Measurements from ENCODE around the gene PIH1D1.

The PIH1D1 gene

GRCh38 chr19:49455773-49456172 is 4.2 kb upstream of the PIH1D1 start:
- no peak for TF ChIP-seq CTCF (IDR thresholded peaks at IDR 0.05; ENCODE audit: low read length, missing control alignments)
- peak; percentile 53 for DNase-seq (ENCODE audit: low read depth)
- H3K4me3 ChIP-seq (replicated peaks; ENCODE audit: low read depth, low read length), result no peak overlapping the region

DNA sequence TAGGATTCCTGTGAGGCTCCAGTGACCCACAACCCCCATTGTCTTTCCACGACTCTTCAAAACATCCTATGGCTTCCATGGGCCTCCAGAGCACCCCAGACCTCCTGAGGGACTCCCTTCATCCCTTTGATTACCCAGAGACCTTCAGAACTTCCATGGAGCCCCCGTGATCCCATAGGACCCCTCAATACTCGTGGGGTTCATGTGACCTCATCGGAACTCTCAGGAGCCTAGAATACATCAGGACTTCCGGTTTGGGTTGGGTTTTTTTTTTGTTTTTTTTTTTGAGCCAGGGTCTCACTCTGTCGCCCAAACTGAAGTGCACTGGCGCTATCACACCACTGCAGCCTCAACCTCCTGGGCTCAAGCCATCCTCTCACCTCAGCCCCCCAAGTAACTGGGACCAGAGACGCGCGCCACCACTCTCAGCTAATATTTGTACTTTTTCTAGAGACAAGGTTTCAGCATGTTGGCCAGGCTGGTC is 2.2 kb upstream of the PIH1D1 start:
- H3K4me3 ChIP-seq (replicated peaks; ENCODE audit: low read depth, low read length), result peak overlapping the region; percentile 83
- no peak for TF ChIP-seq CTCF (IDR thresholded peaks at IDR 0.05; ENCODE audit: low read length, missing control alignments)
- DNase-seq (ENCODE audit: low read depth), result no peak

- peak within 1 kb of the TSS; percentile 96 for H3K4me3 ChIP-seq (replicated peaks; ENCODE audit: low read depth, low read length)
- peak; percentile 98 for DNase-seq (ENCODE audit: low read depth)
- TF ChIP-seq CTCF (IDR thresholded peaks at IDR 0.05; ENCODE audit: low read length, missing control alignments), result no peak
Observed at GRCh38 chr19:49453013-49453756, 1.6 kb upstream of the PIH1D1 start, which contains the start of gene ALDH16A1. TSS of gene ALDH16A1 (plus strand) at chr19:49453225. CDS start at chr19:49453332, 107 bp downstream.

DNA sequence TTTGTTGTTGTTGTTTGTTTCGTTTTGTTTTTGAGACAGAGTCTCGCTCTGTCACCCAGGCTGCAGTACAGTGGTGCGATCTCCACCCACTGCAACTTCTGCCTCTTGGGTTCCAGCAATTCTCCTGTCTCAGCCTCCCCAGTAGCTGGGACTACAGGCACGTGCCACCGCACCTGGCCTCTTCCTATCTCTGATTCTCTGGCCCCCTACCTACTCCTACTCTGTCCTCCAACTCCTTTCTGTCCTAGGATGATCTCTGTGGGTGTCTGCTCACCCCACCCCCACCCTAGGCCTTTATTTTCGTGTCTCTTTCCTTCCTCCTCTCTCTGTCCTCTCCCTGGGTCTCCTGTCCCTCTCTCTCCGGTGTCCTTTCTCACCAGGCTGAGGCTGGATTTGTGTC is 1.2 kb downstream of the PIH1D1 start:
- peak overlapping the region; percentile 96 for H3K4me3 ChIP-seq (replicated peaks; ENCODE audit: low read depth, low read length)
- TF ChIP-seq CTCF (IDR thresholded peaks at IDR 0.05; ENCODE audit: low read length, missing control alignments), result no peak
- no peak for DNase-seq (ENCODE audit: low read depth)

DNA sequence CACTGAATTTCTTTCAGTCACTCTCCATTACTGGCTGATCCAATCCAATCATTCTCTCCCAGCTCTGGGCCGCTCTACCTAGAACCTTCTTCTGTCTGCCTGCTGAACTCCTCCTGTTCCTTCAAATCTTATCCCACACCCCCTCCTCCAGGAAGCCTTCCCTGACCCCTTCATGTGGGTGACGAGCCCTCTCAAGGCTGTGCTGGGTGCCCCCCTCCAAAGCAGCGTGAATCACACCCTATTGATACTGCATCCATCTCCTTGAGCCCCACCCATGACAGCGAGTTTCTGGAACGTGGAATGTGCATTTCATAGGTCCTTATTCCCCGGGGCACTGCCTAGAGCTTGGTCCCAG is 3.2 kb downstream of the PIH1D1 start:
- DNase-seq (ENCODE audit: low read depth), result no peak
- no peak overlapping the region for H3K4me3 ChIP-seq (replicated peaks; ENCODE audit: low read depth, low read length)
- TF ChIP-seq CTCF (IDR thresholded peaks at IDR 0.05; ENCODE audit: low read length, missing control alignments), result no peak

DNA sequence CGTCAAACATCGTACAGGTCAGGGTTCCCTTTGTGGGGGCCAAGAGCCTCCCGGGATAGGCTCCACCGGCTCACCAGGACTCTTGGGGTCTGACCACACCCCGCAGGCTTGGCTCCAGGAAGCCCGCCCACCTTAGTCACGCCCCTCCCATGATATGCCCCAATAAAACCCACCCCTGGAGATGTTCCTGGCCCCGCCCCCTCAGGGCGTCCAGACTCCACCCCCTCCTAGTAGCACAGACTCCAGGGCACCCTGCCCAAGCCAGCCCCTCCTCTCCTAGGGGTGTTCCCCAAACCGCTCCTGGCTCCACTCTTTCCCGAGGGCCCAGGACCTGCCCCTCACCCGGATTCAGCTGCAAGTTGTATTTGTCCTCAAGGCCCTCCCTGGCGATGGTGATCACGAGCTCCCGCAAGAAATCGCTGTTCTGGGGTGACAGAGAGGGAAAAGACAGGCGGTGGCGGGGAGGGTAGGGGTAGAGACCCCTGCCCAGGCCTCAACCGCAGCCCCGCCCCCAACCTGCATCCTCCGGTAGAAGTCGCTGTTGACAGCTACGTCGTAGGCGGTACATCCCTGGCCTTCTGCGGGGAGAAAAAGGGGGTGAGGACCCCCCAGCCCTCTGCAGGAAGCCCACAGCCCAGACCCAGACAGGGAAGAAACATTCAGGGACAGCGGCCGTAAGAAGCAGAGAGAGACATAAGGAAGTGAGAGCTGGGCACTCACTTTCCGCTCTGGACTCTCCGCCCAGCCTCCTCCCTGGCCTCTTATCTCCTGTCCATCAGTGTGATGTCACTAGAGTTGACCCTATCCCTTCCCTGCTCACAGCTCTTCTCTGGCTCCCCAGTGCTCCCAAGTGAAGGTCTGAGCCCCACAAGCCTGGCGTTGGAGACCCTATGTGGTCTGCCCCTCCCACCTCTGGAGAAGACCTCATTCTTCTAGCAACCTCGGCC is 3.9 kb downstream of the PIH1D1 start:
- peak; percentile 21 for DNase-seq (ENCODE audit: low read depth)
- TF ChIP-seq CTCF (IDR thresholded peaks at IDR 0.05; ENCODE audit: low read length, missing control alignments), result no peak
- no peak overlapping the region for H3K4me3 ChIP-seq (replicated peaks; ENCODE audit: low read depth, low read length)
